RWPE1 (cell line): Measurements from ENCODE around the gene ADRM1.

Source experiments
- CTCF ChIA-PET: fragments of 350-600 bp; sonication (Branson Sonifier 250); formaldehyde crosslinking; extraction: SDS; loops from one replicate; lab custom pipeline; 2021; lab: Yijun Ruan, JAX
- POLR2A ChIA-PET: fragments of 400-600 bp; formaldehyde crosslinking; extraction: SDS; loops from one replicate; lab custom pipeline; 2020; ENCODE audit warnings: antibody characterized with exemption; ENCODE audit not compliant: low non-redundant PET; lab: Yijun Ruan, JAX
- DNase-seq: peaks from one replicate; pipeline ENCODE4 v3.0.0; 2012; ENCODE audit warnings: low spot score
- H3K27ac ChIP-seq: fragments of 450-650 bp; 2 replicates; pipeline ENCODE4 v1.5.1; 2017
- CTCF ChIP-seq: fragments of 450-650 bp; conservative IDR thresholded peaks from 2 replicates; pipeline ENCODE4 v1.5.1; 2017; ENCODE audit warnings: low read depth, mild to moderate bottlenecking

Gene ADRM1

GRCh38 chr20:62314711-62315302, 12.0 kb downstream of the ADRM1 start:
- peak overlapping the region; percentile 87 for H3K27ac ChIP-seq
- ChIA-PET POLR2A (interaction anchor here (0.9 kb wide), 1 partner anchor 56 kb away, joined by 3 read pairs; no protein-coding TSS in a partner anchor), CTCF (interaction anchor here (0.9 to 3.1 kb wide), 2 partner anchors 9 to 50 kb away, joined by 3 to 14 read pairs; no protein-coding TSS in a partner anchor)
- DNase-seq, result no peak
- no peak for TF ChIP-seq CTCF

- CTCF ChIA-PET, result interaction anchor here (0.6 to 3.1 kb wide), 6 partner anchors 10 to 875 kb away, joined by 3 to 16 read pairs (median 6); no protein-coding TSS in a partner anchor
- TF ChIP-seq CTCF, result no peak
- POLR2A ChIA-PET, result interaction anchor here (0.9 to 1.2 kb wide), 2 partner anchors 9 to 10 kb away, joined by 4 read pairs; no protein-coding TSS in a partner anchor
- peak overlapping the region; percentile 87 for H3K27ac ChIP-seq
- no peak for DNase-seq
Observed at GRCh38 chr20:62315773-62316172, 13.0 kb downstream of the ADRM1 start.

GRCh38 chr20:62316331-62317166, 13.8 kb downstream of the ADRM1 start:
- peak overlapping the region; percentile 87 for H3K27ac ChIP-seq
- DNase-seq, result no peak
- no peak for TF ChIP-seq CTCF
- ChIA-PET POLR2A (interaction anchor here (0.9 to 1.2 kb wide), 2 partner anchors 10 to 11 kb away, joined by 4 read pairs; no protein-coding TSS in a partner anchor), CTCF (interaction anchor here (0.6 to 3.1 kb wide), 6 partner anchors 11 to 874 kb away, joined by 3 to 16 read pairs (median 6); no protein-coding TSS in a partner anchor)

- no peak for TF ChIP-seq CTCF
- CTCF ChIA-PET, result interaction anchor here (0.5 to 3.1 kb wide), 5 partner anchors 11 to 91 kb away, joined by 3 to 16 read pairs (median 5); no protein-coding TSS in a partner anchor
- POLR2A ChIA-PET, result no interaction called here
Observed at GRCh38 chr20:62317167-62317655, 14.4 kb downstream of the ADRM1 start.

GRCh38 chr20:62318400-62319345, 15.9 kb downstream of the ADRM1 start:
- no peak for TF ChIP-seq CTCF
- H3K27ac ChIP-seq, result peak overlapping the region; percentile 81
- ChIA-PET POLR2A (interaction anchor here (1.1 to 1.3 kb wide), 2 partner anchors 12 to 68 kb away, joined by 3 to 5 read pairs; partner anchors contain the start of gene RPS21), CTCF (interaction anchor here (0.7 to 1.5 kb wide), 3 partner anchors 16 to 65 kb away, joined by 3 to 6 read pairs (median 3); partner anchors contain the start of gene ADRM1)
- DNase-seq, result no peak

More at GRCh38 chr20:62317167-62317655, 14.4 kb downstream of the ADRM1 start:
- DNase-seq, result no peak
- H3K27ac ChIP-seq, result peak overlapping the region; percentile 87
